T-helper 22 cell (primary cell): ENCODE results near the gene EPB41L4A.
"Not testable (repeated sequence)": the region's sequence is repeated elsewhere in the genome, so short reads cannot be mapped to it uniquely, and the experiment has no call there.

ENCODE experiments used
- DNase-seq: peaks from one replicate; pipeline ENCODE4 v3.0.0-alpha.2; 2020; ENCODE audit warnings: low read depth

Gene EPB41L4A

DNA sequence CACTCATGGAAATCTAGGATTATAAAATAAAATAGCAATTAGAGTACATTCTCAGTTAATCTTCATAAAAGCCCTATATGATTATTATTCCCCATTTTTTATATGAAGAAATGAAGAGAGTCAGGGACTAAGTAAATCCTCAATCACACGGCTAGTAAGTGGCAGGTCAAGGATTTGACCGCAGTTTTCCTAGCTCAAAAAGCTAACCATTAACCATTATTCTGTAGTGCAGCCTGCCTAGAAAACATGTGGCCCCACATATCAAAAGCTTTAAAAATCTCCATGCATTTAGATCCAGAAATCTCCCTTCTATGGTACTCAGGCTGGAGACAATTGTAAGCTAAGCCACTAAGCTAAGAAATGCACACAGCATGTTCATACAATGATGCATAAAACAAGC lies 21.4 kb downstream of the EPB41L4A start:
- DNase-seq = no peak

DNA sequence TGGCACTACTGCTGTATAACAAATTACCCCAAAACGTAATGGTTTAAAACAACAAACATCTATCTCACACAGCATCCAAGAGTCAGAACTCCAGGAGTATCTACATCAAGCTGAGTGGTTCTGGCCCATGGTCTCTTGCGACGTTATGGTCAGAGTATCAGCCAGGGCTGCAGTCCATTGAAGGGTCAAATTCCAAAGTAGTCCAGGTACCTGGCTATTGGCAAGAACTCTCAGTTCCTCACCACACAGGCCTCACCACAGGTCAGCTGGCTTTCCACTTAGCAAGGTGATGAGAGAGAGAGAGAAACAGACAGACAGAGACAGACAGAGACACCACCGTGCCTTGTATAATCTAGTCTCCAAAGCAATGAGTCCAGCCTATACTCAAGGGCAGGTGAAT lies 22.6 kb downstream of the EPB41L4A start:
- DNase-seq = no peak

DNA sequence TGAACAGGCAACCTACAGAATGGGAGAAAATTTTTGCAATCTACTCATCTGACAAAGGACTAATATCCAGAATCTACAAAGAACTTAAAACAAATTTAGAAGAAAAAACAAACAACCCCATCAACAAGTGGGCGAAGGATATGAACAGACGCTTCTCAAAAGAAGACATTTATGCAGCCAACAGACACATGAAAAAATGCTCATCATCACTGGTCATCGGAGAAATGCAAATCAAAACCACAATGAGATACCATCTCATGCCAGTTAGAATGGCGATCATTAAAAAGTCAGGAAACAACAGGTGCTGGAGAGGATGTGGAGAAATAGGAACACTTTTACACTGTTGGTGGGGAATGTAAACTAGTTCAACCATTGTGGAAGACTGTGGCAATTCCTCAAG lies 23.8 kb downstream of the EPB41L4A start:
- DNase-seq = not testable (repeated sequence)

DNA sequence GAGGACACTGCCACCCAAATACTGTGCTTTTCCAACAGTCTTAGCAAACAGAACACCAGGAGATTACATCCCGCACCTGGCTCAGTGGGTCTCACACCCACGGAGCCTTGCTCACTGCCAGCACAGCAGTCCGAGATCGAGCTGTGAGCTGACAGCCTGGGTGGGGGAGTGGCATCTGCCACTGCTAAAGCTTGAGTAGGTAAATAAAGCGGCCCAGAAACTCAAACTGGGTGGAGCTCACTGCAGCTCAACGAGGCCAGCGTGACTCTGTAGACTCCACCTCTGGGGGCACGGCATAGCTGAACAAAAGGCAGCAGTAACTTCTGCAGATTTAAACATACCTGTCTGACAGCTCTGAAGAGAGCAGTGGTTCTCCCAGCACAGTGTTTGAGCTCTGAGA lies 28.8 kb downstream of the EPB41L4A start:
- DNase-seq = no peak

DNA sequence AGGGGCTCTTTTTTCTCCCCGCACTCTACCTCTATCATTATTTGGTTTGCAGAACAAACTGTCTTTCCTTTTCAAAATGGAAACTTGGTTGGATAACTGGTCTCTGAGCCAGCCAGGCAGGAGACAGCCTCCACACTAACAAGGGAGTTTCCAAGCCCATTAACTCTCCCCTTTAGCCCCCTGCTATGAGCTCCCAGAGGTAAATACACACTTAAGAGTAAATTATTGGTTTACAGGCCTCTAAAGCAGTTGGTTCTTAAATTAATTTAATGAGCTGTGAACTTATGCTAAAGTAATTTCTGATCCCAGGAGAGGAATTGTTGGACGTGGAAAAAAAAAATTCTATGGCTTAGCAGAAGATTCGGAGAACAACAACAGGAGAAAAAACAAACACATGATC lies 30.3 kb downstream of the EPB41L4A start:
- DNase-seq = no peak

DNA sequence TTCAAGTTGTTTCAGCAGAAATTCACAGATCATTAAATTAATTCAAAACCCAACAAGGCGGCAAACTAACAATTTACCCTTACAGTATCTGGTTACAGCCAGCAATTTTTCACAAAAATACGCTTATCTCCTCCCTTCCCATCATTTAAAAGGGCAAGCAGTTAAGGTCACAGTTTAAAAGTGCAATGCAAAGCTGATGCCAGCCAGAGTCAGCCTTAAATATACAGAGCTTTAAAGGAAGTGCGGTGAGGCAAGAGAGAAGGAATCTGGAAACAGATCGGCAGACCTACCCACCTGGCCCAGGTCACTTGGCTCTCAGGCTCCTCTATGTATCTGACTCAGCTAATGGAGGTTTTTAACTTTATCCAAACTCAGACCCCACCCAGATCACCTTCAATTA lies 31.0 kb downstream of the EPB41L4A start:
- DNase-seq = no peak

DNA sequence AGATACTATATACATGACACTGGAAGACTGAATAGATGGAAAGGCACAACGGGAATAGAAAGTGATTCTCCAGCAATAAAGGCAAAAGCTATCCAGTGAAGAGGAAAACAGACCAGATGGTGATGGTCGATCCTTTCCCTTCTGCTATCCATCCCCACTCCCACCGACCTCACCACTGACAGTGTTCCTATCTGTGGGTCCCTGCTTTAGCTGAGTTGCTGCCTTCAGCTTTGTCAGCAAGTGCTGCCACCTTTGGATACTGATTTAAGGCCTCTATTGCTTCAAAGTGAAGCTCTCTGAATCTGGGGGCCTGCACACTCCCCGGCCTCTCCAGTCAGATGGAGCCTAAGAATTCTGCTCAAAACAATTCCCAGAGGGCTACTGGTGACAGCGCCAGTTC lies 32.3 kb downstream of the EPB41L4A start:
- no peak for DNase-seq

DNA sequence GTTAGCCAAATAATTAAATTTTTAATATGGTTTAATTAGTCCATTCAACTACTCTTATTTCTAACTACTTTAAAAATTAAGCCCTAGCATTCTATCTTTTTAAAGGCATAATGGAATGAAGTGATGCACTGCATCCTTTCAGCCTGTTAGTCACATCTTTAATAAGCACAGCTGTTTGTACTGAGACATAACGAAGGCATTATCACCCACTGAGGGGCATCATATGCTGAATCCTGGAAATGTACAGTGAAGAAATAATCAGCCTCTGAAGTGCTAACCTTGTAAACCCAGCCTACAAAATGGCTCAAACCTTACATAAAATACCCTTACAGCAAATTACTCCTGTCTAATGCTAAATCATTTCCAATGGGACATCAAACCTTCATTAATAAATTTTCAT lies 33.1 kb downstream of the EPB41L4A start:
- DNase-seq = no peak

DNA sequence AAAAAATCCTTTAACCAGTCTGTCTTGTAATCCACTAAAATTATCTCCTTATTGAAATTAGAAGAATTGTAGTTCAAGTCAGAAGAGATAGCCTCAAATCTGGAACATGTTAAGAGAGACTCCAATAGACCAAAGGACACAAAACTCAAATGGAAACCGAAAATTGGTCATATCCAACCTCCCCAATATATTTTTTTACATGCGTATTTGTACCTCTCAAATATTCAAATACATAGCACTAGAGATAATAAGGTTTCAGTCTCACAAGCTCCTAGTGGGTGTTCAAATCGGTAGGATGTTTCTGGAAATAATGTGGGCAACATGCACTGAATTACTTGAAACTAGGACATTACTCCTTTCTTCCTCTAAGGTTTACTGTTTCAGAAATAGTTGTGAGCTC lies 33.5 kb downstream of the EPB41L4A start:
- DNase-seq = no peak

DNA sequence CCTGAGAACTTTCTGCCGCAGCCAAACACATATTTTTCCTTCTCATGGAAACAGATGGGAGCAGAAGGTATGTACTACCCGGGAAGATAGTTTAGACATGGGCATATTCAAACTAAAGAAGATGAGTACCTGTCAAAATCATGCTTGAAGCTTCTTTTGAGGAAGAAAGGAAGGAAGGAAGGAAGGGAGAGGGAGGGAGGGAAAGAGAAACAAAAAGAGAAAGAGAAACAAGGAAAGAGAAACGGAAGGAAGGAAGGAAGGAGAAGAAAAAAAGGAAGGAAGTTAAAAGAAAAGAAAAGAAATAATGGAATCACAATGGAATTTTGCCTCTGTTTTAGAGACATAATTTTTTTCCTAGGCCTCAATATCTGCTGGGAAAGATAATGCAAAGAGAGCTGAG lies 34.6 kb downstream of the EPB41L4A start:
- no peak for DNase-seq

DNA sequence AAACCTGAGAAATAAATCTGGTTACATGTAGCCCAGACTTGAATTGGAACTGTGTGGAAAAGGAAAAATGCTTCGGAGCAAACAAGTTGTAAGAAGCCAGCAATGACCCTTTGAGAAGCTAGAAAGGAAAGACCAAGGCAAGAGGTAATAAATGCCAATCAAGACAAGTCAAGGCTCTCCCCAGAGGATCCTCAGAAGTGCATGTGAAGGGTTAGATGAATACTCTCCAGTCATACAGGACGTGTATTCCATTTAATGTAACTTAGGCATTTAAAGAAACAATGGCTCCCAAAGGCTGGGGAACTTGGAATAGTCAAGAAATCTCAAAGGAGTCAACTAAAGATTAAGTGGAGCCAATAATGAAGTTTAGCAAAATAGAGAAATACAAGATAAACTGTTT lies 36.2 kb downstream of the EPB41L4A start:
- DNase-seq = no peak

DNA sequence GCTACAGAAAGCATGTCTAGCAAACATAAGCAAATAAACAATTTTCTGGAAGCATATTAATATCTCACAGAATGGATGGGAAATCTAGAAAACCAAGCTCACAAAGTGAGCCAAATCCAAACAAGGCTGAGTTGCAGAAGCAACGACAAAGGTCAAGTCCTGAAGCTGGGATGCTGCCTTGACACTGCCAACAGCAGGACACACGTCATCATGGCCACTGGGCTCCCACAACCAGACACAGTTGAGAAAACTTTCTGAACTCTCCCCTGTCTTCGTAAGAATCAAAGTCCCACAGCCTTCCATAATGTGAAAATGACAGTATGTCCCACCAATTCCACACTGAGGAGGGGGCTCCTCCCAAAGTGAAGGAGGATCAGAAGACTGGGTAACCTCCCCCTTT lies 37.6 kb downstream of the EPB41L4A start:
- DNase-seq = no peak

DNA sequence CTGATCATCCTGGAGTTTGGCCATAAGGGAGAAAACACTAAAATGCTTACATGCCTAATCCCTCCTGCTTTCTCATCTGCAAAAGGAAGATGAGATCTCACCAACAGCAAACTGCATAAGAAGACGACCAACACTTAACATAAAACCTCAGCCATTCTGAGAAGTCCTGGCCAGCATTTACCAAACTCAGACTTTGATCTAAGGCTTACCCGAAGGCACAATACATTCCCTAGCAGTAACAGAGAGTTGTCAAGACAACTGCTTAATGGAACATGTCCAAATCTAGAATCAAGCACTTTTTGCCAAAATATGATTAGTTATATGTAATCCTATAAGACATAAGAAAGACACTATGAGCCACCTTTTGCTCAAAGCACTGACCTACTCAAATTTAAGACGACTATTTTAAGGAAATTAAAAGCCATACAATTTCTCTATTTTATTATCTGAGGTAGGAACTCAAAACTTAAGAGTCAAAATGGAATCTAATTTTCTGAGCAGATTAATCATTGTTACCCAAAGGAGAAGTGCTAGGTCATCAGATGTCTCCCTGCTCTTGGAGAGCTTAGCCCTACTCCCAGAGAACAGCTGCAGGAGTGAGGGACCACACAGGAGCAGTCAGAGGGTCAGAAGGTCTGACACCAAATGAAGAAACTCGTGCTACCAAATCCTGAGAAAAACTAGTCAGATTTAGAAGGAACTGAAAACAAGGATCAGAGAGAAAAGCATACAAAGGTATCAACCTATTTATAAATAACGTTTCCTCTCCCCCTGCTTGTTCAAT lies 39.3 kb downstream of the EPB41L4A start:
- no peak for DNase-seq

DNA sequence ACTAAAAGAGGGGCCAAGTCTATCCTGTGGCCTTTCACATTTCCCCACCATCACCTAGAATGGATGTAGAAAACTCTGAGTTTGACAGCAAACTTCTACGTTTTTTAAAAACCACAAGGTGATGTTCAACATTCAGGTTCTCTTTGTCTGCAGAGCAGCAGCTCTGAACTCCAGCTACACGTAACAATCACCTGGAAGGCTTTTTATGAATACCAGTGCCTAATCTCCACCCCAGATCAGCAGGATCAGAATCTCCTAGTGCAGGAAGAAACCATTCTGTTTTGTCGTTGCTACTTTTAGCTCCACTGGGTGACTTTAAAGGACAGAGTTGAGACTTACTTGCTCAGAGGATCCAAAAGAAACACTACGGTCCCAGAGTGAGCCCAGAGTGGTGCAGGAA lies 44.3 kb downstream of the EPB41L4A start:
- DNase-seq = no peak

DNA sequence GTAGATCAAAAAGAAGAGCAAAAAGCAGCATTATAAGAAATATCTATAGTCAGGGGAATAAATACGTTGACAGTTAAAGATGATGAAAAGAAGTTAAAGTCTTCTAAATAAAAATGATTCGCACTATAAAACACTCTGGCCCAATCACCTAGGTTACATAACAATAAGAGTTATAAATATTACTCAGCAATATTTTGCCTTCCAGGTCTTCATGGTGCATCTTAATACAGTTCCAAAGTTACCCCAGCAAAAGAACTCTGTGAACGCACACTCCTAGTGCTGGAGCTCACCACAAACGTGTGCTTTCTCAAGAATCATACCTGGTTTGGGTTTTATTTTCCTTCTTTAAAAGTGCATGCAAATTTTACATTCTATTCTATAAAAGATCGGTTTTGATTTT lies 44.7 kb downstream of the EPB41L4A start:
- DNase-seq = no peak

DNA sequence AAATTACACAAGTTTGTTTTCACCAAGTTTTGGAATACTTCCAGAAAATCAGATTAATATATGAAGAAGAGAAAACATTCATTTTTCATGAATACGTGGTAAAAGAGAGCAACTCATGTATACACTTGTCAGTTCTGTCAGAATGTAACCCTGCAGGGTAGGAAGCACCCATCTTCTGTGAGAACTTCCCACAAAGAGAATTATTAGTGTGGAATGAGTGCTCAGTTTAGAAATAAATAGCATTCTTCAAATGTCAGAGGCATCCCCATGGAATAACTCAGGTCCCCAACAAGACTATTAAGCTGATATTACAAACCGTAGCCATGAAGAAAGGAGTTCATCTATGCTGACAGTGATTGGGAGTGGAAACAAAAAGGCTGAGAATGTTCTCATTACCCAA lies 45.2 kb downstream of the EPB41L4A start:
- DNase-seq = no peak

DNA sequence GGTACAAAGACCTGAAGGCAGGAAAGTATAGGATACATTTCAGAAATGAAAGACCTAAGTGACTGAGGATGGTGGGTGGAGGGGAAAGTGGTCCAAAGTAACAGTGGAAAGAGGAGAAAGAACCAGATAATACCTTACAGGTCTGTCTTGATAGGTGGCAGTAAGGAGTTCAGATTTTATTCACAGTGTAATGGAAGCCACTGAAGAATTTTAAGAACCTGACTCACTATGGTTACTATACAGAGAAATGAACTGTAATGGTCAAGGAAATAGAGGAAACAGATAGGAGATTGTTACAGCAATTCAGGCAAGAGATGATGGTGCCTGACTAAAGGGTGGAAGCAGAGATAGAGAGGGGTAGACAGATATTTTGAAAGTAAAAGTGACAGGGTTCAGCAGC lies 46.5 kb downstream of the EPB41L4A start:
- DNase-seq = no peak

DNA sequence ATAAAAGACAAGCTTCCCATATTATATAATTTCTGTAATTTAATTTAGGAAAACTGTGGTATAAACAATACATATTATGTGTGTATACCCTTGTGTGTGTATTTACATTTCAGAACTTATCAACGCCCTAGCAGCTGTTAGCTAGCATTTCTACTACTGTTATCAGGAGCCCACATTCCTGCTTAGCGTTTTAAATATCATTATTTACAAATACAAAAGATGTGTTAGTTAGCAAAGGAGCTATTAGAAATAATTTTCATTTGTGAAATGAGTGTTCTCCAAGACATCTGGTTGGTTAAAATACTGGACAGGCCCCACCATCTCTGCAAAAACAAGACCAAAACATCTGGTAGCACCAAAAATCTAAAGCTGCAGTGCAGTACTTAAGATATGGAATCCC lies 48.0 kb downstream of the EPB41L4A start:
- no peak for DNase-seq

DNA sequence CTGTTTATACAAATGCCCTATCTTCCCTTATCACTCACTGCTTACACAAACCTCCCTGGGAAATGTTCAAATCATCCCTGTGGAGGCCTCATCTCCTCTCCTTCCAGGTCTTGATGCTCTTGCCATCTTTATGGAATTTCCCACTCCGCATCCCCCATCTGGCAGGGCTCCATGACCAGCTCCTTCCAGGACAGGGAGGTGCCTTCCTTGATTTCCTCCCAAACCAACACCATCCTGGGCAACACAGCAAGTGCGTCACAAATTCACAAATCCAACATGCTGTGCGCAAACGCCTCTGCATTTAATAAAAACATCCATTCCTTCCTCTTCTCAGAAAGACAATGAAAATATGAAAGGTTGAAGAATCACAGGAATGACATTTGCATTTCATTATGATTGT lies 51.7 kb downstream of the EPB41L4A start:
- no peak for DNase-seq

DNA sequence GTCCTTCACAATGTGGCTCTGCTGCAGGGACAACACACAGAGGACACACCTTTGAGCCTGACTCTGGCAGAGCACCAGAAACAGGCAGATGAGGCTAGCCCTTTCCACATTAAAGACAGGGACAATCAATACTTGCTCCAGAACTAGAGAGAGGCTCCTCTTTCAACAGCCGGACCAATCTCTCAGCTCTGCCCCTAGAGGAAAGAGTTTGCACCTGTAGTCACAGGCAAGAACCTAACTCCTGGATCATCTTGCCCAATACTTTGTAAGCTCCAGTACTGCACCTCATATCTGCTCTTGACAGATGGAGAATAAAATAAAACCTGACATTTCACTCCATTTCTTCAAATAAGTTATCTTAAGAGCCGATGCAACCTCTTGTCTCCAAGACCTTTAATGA lies 52.1 kb downstream of the EPB41L4A start:
- DNase-seq = no peak

DNA sequence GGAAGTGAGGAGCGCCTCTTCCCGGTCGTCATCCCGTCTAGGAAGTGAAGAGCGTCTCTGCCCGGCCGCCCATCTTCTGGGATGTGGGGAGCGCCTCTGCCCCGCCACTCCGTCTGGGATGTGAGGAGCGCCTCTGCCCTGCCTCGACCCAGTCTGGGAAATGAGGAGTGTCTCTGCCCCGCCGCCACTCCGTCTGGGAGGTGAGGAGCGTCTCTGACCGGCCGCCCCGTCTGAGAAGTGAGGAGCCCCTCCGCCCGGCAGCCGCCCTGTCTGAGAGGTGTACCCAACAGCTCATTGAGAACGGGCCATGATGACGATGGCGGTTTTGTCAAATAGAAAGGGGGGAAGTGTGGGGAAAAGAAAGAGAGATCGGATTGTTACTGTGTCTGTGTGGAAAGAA lies 58.3 kb downstream of the EPB41L4A start:
- not testable (repeated sequence) for DNase-seq

DNA sequence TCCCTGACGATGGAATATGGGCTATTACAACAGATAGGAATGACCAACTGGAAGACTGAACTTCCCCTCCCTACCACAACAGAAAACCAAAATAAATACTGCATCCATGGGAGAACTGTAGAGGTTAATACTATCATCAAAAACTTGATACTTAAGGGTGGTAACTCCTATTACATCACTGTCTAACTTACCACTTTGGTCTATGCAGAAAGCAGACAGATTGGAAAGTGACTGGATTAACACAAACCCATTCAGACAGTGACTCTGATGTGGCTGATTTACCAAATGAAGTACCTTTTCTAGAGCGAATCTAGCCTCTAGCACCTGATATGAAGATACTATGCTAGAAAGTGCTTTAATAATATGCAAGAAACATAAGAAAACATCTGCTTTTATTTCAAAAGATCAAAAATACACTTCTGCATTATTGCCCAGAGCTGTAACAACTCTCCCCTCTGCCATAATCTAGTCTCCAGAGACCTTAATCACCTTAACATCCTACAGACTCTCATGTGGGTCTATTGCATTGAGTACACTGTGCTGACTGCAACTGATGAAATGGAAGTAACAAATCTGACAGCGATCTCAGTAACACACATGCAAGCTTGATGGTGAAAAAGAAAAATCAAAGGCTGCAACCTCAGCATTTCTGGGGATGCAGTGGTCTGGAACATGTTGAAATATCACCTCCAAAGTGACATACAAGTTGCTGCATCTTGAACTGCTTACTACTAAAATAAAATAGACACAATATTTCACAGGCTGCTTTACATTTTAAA lies 62.7 kb downstream of the EPB41L4A start:
- DNase-seq = no peak

DNA sequence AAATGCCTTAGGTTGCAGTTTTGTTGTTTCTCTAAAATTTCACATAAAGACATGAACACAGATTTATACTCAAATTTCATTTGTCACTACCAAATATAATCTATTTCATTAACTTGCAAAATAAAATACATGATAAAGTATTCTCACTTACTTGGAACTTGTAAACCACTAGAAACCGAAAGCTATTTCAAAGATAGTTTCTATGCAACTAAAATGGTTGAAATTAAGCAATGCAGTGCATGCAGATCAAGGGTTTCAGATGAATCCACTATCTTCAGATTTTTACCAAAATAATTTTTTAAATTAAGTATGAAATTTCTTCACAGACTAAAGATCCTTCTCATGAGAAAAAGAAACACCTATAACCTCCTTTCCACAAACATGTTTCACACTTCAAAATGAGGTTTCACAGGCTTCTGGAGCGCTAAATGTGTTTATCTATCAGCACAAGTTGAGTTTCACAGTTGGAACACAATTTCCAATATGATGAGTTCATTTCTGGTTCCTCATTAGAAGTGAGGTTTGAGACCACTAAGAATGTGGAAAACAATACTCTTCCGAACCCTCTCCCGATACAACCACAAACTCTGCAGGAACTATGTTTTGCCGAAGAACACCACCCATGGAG lies 63.9 kb downstream of the EPB41L4A start:
- no peak for DNase-seq
